HG03575 (cell line): Measurements from ENCODE around the gene SPPL3.
"Not testable (repeated sequence)": the region's sequence is repeated elsewhere in the genome, so short reads cannot be mapped to it uniquely, and the experiment has no call there.

Experiments
- ATAC-seq: cut with Tn5 transposase; IDR thresholded peaks from one replicate; pipeline ENCODE4 v1.9.1; 2021; ENCODE audit not compliant: unreplicated experiment, insufficient number of reproducible peaks, low FRiP score; ENCODE audit errors: extremely low read depth

Gene SPPL3

DNA sequence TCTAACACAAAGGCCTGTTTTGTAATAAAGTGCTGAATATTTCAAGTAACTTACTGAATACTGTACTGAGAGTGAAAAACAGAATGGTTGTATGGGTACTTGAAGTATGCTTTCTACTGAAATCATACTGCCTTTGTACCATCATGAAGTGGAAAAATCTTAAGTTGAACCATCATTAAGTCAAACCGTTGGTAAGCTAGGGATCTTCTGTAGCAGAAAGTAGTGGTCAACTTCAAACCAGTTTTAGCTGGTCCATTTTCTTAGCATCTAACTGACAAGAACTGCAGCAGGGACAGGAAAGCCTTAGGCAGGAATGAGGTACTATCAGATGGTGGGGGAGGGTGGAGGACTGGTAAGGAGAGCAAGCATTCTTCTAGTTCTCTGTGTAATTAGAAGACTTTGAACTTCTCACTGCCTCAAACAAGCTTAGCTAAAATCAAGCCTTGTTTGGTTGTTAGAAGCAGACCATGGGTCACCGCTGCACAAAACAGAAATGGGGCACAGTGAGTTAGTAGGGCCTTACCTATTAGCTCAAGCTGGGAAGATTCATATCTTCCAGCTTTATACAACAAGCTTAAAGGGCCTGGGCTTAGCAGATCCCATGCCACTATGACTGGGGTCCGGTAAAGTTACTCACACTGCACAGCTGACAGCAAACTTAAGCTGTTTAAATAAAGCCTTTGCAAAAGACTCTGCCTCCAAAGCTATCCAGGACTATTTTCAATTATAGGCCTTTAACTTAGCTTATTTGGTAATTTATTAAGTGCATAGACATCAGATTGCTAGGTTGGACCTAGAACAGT lies 104.7 kb downstream of the SPPL3 start:
- no peak for ATAC-seq

DNA sequence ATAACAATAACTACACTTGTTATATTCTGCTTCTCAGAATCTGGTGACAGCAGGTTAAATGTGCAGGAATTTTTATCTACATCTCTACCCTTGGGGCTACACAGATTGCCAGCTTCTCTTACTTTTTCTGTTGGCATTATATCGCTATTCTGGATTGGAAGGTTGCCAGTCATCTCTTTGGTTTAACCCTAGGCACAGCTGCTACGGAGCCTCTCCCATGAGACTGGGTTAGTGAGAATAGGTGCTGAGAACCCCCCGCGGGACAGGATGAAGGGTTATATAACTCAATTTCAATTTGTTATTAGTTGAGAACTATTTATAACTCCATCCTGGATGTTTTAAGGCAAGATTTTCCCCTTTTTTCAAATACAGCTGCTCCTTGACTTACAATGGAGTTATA lies 105.5 kb downstream of the SPPL3 start:
- no peak for ATAC-seq

DNA sequence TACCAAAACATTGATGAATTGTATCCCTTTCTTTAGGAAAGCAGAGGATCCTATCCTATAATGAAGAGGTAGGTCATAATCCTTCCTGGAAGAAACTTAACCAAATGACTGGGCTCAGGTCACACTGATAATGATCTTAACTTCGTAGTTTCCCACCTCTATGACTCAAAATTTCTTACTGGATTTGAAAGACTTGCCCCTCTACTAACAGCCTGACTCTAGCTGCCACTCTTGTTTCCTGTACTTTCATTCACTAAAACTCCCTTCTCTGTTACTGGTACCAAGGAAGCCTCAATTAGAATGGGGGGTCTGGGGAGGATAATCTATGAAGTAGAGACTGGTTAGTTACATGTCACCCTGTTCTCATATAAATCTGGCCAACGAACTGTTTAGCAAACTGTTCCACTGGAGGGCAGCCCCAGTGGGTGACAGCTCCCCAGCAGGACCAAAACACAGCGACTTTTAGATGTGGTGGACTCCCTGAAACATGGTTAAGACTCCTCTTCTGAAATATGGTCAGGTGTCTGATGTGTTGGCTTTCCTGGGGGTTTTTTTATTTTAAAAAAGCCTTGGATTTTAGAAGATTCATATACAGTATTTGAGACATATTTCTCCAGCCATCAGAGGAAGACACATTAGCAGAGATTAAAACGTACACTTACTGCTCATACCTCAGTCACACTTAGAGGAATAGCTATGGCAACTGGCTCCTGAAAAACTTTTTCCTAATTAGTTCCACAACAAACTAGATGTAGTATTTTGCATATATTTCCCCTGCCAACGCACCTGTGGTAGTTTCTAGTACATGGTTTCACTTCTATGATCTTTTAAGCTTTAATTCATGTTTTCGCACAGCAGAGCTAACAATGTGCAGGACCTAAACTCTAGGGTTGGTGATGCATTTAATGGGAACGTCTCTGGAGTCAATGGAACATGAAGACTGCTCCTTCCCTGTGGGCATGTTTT lies 106.2 kb downstream of the SPPL3 start:
- no peak for ATAC-seq

DNA sequence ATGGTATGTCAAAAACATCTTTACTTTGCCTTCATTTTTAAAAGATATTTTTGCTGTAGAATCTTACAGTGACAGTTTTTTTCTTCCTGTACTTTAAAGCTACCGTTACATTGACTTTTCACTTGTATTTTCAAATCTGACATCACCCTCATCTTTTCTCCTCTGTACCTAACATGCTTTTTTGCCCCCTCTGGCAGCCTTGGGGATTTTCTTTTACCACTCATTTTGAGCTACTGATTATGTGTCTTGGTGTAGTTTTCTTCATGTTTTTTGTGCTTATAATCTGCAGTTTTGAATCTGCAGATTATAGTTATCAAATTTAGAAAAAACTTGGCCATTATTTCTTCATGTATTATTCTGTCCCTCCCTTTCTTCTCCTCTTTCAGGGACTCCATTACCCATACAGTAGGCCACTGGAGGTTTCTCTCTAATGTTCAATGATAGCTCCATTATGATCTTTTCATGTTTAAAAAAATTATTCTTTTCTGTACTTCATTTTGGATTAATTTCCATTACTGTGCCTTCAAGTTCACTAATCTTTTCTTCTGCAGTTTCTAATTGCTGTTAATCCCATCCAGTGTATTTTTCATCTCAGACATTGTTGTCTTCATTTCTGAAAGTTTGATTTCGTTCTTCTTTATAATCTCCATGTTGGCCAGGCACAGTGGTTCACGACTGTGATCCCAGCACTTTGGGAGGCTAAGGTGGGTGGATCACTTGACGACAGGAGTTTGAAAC lies 108.5 kb downstream of the SPPL3 start:
- no peak for ATAC-seq

DNA sequence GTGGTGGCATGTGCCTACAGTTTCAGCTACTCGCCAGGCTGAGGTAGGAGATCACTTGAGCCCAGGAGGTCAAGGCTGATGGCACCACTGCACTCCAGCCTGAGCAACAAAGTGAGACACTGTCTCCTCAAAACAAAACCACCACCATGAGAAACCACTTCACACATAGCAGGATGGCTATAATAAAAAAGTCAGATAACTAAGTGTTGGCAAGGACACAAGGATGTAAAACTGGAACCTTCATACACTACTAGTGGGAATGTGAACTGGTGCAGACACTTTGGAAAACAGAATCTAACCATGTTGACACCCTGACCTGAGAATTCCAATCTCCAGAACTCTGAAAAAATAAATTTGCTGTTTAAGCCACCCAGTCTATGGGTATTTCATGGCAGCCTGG lies 110.8 kb downstream of the SPPL3 start:
- no peak for ATAC-seq

DNA sequence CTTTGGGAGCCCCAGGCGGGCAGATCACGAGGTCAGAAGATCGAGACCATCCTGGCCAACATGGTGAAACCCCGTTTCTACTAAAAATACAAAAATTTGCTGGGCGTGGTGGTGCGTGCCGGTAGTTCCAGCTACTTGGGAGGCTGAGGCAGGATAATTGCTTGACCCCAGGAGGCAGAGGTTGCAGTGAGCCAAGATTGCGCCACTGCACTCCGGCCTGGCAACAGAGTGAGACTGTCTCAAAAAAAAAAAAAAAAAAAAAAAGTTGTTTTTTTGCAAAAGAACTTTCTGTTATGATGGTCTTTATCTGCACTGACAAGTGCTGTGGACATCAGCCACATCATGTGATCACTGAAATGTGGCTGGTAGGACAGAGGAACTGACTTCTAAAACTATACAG lies 111.7 kb downstream of the SPPL3 start:
- ATAC-seq = not testable (repeated sequence)

DNA sequence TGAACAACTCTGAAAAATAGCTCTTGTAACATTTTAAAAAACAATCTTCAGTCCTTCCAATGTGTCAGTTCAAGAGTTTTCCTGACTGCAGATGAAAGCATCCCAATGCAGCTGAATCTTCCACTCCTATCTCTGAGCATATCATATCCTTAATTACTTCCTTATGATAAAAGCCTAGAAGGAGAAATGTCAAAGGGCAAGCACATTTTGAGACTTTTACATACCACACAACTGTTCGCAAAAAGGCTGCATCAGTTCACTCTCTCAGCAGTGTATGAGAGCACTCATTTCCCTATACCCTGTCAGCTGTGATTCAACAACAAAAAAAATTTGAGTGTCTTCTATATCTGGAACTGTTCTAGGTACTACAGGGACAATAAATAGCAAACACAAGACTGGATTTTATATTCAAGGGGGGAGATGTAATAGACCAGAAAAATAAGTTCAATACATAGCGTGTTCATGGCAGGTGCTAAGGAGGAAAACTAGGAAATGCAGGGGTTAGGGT lies 112.4 kb downstream of the SPPL3 start:
- no peak for ATAC-seq

DNA sequence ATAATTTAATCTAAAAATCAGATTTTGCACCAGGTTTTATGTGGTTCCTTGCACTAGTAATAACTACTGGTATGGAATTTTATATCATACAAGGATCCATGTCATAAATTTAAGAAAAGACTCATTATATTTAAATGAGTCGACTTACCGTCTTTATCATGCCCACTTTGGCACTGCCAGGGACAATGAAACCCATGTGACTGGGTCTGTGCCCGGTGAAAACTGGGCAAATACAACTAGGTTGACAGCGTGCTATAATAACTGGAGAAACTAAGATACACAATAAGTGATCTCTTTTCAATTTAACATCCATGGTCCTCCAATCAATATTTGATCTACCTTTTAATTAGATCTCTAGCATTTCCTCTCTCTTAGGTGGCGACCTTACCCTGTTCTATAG lies 114.0 kb downstream of the SPPL3 start:
- ATAC-seq = no peak

DNA sequence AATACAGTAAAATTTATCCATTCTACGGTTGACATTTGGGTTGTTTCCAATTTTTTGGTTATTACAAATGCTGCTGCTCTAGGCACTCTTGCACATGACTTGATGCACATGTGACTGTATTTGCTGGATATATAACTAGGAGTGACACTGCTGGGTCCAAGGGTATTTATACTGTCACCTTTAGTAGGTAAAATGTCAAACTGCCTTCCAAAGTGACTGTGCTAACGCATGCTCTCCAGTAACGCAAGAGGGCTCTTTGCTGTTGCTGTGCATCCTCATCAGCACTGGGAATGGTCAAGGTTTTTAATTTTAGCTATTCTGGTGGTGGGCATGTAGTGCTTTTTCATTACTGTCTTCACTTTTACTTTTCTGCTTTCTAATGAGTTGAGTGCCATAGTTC lies 116.3 kb downstream of the SPPL3 start:
- no peak for ATAC-seq

DNA sequence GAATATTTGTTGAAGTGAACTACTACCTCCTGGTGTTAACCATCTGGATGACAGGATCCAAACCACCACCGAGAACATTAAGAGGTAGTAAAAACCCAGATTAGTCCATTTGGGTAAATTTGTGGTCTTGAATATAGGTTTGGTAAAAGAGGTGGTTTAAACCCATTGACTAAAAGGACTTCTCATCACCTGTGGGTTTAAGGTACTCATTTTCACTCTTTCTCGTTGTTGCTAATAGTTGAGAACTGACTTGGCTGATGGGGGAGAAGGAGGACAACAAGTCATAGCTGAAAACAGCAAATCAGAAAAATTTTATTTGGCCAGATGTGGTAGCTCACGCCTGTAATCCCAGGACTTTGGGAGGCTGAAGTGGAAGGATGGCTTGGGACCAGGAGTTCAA lies 119.4 kb downstream of the SPPL3 start:
- ATAC-seq = no peak

DNA sequence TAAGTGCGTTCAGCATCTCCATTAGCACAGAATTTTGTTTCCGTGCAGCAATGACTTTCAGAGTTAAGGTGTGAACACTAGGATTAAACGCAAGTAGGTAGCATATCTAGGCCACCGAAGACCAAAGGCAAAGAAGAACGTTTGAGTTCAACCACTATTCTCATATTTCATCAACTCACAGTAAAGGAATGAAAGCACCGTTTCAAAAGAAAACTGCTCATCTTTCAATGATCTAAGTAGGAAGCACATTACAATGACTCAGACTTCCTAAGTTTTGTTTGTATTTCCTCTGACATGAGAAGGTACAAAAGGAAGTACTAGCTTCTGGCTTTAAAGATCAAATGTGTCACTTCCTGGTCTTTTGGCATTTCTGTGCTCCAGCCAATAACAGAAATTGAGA lies 121.0 kb downstream of the SPPL3 start:
- no peak for ATAC-seq

DNA sequence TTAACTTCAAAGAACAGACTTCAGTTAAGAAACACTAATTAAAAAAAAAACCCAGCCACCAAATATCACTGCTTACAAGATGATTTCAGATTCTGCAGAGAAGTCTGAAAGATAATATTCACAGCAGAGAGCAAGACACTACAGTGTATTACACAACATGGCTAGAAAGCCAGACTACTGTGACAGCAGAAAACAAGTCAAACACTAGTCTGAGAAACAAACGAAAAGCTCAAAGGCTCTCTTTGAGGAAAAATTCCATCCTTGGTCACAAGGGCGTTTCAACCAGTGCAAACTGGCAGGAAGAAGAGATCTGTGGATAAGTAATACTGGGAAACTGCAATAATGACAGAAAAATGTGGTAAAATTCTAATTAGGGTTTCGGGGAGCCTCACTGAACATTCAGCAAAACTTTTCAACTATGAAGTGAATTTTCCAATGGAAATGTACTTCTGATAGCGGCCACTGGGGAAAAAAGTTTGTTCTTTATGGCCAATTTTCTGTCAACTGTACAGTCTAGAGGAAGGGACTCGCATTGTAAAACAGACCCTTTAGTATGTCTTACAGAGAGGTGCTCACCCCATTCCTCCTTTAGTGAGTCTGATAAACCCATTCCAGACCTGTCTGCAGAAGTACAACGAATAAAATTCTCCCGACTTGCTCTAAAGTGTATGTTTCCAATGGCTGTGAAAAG lies 128.2 kb downstream of the SPPL3 start:
- ATAC-seq = no peak

DNA sequence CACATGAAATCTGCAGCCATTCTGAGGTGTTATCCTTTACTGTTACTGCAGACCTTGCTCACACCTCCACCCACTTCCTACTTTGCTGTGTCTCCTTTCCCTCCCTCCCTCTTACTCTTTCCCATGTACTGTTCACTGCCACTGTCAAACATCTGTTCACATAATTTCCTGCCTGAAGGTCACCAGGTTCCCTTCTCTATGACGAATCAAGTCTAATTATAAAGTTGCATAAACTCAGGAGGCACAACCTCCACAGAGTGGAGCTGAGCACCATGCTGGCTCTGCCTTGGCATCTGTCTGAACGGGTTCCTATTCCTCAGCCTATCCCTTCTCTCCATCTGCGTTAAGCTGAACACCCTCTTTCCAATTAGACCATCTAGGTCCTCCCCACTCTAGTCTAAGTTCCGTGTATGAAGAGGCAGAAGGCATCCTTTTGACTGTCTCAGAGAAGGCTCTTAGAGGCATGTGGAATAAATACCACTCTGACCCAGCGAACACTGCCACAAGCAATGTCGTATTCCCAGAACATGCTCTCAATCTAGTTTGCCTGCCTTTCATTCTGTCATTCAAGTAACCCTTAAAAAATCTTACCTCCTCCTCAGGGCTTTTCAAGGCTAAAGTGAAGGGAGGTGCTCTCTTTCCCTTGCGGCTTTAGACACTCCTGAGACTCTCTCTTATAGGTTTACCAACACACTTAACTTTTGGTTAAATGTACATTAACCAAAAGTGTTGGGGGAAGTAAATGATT lies 129.8 kb downstream of the SPPL3 start:
- no peak for ATAC-seq

DNA sequence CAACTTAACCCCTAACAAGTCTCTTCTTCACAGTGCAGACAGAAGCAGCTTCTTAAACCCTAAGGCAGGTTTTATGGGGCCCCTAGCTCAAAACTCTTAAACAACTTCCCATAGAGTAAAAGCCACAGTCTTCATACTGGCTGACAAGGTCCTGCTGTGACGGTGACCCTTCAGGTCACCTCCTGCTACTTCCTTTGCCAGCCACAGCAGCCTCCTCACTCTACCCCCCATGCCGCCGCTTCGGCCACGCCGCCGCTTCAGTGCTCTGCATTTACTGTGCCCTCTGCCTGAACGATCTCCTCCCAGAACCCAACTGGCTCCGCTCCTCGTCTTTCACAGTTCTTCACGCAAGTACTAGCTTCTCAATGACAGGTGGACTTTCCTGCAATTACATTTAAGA lies 133.1 kb downstream of the SPPL3 start:
- no peak for ATAC-seq

DNA sequence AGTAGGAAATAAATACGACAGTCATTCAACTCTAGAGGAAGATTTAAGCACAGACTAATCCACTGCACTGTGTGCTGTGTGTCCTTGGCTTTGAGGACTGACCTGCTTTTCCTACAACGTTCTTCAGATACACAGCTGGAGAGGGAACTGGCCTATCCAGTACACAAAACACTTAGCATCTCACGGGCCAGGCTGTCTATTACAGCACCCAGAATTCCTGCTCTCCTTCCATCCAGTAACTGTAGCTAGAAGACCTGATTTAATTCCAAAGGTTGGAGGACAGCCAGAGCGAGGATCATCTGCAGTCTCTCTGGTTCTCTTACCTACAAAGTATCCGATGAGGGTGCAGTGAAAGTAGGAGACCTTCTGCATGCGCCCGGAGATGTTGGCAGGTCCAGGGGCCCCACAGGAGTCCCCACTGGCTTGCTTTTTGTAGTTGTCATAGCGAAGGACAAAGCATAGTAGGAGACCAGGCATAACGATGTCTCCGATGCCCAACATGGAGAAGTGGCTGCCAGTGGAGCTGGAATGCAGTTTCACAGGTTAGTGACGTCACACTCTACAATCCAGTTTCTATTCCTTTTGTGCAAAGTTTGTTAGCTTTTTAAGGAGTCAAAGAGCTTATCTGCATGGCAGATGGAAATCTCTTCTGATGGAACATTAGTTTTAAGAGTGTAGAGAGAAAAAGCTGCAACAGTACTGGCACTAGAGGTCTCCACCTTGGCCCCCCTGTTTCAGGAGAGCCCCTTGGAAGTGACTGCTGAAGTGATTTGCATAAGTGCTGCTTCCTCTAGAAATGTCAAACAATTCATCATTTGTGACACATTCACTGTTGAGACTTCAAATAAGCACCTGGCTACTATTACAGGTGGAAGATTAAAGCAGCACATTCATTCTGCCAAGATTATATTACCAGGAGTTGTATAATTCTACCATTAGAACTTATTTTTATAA lies 136.8 kb downstream of the SPPL3 start:
- no peak for ATAC-seq

DNA sequence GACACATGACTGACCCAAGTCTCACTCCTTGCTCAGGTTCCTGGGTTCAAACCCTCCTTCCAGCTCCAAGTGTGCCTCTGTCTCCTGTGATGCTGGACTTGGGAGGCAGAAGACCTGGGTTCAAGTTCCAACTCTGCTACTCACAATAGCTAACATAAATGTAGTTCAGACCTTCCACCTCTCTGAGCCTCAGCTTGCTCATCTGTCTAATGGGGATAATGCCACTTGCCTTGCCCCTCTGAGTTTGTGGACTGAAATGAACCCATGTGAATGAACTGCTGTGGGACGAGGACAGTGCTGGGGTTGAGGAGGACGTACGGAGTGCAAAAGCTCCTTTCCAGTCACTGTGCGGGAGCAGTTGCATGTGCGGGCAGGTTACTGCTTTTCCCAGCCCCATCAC lies 137.6 kb downstream of the SPPL3 start:
- no peak for ATAC-seq

DNA sequence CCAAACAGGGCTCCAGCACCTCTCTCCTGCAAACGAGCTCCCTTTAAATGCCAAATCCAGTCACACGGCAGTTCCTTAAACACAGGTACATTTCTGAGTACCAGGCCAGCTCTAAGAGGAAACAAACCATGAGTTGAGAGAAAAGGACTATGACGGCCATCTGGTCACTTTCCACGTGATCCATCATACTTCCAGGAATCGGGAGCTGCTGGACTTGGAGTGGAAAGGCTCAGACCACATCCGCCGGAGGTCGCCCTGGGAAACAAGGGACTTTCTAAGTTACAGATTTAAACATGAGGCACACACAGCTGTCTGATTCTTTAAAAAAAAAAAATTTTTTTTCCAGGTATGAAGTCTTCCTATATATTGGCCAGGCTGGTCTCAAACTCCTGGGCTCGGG lies 139.3 kb downstream of the SPPL3 start:
- no peak for ATAC-seq
